ENCODE measurements around the gene FBLIM1.

FBLIM1 gene

DNA sequence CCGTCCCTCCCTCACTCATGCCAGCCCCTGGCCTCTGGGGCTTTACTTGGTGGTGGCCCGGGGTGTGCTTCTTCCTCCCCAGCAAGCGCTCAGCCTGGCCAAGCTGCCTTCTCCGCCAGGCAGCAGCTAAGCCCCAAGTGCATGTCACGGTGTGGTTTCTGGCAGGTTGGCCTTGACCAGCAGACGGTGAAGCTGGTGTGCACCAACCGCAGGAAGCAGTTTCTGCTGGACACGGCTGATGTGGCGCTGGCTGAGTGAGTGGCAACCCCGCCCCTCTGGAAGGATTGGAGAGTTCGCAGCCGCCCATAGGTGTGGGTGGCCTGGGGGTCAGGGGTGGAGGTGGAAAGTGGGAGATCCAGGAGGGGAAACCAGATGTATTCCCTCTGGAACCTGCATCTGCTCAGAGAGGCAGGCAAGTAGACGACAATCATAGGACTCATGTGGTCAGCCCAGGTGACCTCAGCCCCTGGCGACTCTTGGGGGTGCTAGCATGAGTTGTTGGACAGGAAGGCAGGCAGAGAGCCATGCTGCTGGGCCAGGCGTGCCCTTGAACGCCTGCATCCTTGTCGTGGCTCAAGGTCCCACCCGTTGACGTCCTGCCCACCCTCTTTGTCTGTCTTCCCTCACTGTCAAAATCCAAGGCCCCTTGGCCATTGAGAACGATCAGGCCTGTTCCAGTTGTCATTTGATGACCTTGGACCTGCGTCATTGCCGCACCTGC, 29.5 kb upstream of the FBLIM1 start:
- TF ChIP-seq PAX5 (IDR thresholded peaks at IDR 0.05; ENCODE audit: insufficient read depth, low read length, severe bottlenecking) (no peak), TAF1 (IDR thresholded peaks at IDR 0.05; ENCODE audit: low read depth, low read length) (no peak), POLR2A (IDR thresholded peaks at IDR 0.05; ENCODE audit: low read depth, low read length) (no peak; the same call in 1 of the 2 replicates), POLR2AphosphoS5 (IDR thresholded peaks at IDR 0.05; ENCODE audit: low read depth, low read length) (no peak)
- FAIRE-seq (no peak), DNase-seq (ENCODE audit: insufficient read length, low spot score) (no peak)

DNA sequence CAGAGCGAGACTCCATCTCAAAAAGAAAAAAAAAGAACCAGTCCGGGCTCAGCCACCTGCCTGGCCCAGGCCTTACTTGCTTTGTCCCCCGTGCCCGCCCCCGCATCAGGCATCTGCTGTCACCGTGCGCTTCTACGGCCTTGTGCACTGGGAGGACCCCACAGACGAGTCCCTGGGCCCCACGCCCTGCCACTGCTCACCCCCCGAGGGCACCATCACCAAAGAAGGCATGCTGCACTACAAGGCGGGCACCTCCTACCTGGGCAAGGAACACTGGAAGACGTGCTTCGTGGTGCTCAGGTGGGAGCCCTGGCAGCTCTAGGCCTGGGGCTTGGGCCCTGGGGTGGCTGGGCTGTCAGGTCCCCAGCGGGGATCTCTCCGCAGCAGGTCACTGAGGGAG, 28.2 kb upstream of the FBLIM1 start:
- DNase-seq (ENCODE audit: insufficient read length, low spot score) (no peak), FAIRE-seq (no peak)
- TF ChIP-seq PAX5 (IDR thresholded peaks at IDR 0.05; ENCODE audit: insufficient read depth, low read length, severe bottlenecking) (no peak), POU2F2 (IDR thresholded peaks at IDR 0.05; ENCODE audit: low read depth, low read length) (no peak), SPI1 (IDR thresholded peaks at IDR 0.05; ENCODE audit: low read depth, low read length) (no peak), TAF1 (IDR thresholded peaks at IDR 0.05; ENCODE audit: low read depth, low read length) (no peak), POLR2A (IDR thresholded peaks at IDR 0.05; ENCODE audit: low read depth, low read length) (no peak), POLR2AphosphoS5 (IDR thresholded peaks at IDR 0.05; ENCODE audit: low read depth, low read length) (no peak)

- no peak for DNase-seq (ENCODE audit: insufficient read length, low spot score)
- no peak for FAIRE-seq
- TF ChIP-seq POU2F2 (IDR thresholded peaks at IDR 0.05; ENCODE audit: low read depth, low read length) (no peak), TAF1 (IDR thresholded peaks at IDR 0.05; ENCODE audit: low read depth, low read length) (no peak), POLR2AphosphoS5 (IDR thresholded peaks at IDR 0.05; ENCODE audit: low read depth, low read length) (no peak), POLR2A (IDR thresholded peaks at IDR 0.05; ENCODE audit: low read depth, low read length) (no peak), PAX5 (IDR thresholded peaks at IDR 0.05; ENCODE audit: insufficient read depth, low read length, severe bottlenecking) (no peak), SPI1 (IDR thresholded peaks at IDR 0.05; ENCODE audit: low read depth, low read length) (no peak)
Observed at GRCh38 chr1:15730936-15731335, 27.7 kb upstream of the FBLIM1 start.

DNA sequence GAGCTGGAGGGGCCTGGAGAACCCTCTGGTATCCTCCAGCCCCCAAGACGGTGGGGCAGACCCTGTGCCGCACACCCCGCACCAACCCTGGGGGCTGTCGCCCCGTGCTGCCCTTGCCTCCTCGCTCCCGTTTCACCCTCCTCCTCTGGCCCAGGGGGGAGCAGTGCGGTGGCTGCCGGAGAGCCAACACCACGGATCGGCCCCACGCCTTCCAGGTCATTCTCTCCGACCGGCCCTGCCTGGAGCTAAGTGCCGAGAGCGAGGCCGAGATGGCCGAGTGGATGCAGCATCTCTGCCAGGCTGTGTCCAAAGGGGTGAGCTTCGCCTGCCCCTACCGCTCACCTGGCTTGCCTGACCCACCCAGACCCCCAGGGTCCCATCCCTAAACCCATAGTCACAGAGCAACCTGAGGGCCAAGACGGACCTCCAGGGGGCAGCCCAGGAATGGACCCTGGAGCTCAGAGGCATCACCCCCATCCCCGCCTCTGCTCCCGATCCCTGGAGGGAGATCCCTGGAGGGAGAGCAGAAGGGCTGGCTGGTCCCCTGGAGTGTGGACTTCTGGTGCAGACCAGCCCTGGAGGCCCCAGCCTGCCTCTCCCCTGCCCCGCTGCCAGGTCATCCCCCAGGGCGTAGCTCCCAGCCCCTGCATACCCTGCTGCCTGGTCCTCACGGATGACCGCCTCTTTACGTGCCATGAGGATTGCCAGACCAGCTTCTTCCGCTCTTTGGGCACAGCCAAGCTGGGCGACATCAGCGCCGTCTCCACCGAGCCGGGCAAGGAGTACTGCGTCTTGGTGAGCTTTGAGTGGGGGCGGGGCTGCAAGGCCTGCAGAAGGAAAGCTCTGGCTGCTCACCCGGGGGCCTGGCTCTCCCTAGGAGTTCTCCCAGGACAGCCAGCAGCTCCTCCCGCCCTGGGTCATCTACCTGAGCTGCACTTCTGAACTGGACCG, 26.6 kb upstream of the FBLIM1 start:
- no peak for TF ChIP-seq PAX5 (IDR thresholded peaks at IDR 0.05; ENCODE audit: insufficient read depth, low read length, severe bottlenecking)
- no peak for TF ChIP-seq POU2F2 (IDR thresholded peaks at IDR 0.05; ENCODE audit: low read depth, low read length)
- TF ChIP-seq SPI1 (IDR thresholded peaks at IDR 0.05; ENCODE audit: low read depth, low read length), result no peak
- DNase-seq (ENCODE audit: insufficient read length, low spot score) (no peak), FAIRE-seq (no peak)

GRCh38 chr1:15732686-15733081, 25.9 kb upstream of the FBLIM1 start:
- DNase-seq (ENCODE audit: insufficient read length, low spot score), result no peak
- no peak for TF ChIP-seq POLR2AphosphoS5 (IDR thresholded peaks at IDR 0.05; ENCODE audit: low read depth, low read length)
- no peak for TF ChIP-seq POU2F2 (IDR thresholded peaks at IDR 0.05; ENCODE audit: low read depth, low read length)
- TF ChIP-seq SPI1 (IDR thresholded peaks at IDR 0.05; ENCODE audit: low read depth, low read length), result no peak
- TF ChIP-seq TAF1 (IDR thresholded peaks at IDR 0.05; ENCODE audit: low read depth, low read length), result no peak
- no peak for TF ChIP-seq PAX5 (IDR thresholded peaks at IDR 0.05; ENCODE audit: insufficient read depth, low read length, severe bottlenecking)
- FAIRE-seq, result no peak

DNA sequence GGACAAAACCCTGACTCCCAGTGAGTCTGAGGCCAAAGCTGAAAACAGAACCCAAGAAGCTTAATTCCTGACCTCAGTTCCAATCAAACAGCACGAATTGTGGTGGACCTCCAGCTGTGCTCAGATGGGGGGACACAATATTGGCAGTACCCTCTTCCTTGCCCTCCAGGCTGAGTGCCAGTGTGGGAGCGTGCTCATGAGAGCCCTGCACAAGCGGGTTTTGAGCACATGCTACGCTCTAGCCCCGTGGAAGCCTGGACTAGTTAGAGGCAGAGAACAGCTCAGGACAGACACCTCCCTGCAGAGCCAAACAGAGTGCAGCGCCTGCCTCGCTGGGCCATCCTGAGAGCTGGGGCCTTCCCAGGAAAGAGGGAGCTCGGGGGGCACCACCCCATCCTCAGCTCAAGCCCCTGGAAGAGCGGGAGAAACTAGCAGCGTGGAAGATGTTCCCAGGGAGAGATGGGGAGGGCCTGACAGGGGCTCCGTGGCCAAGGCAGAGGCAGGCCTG, 25.3 kb upstream of the FBLIM1 start:
- no peak for TF ChIP-seq TAF1 (IDR thresholded peaks at IDR 0.05; ENCODE audit: low read depth, low read length)
- no peak for TF ChIP-seq POLR2A (IDR thresholded peaks at IDR 0.05; ENCODE audit: low read depth, low read length)
- no peak for TF ChIP-seq SPI1 (IDR thresholded peaks at IDR 0.05; ENCODE audit: low read depth, low read length)
- TF ChIP-seq PAX5 (IDR thresholded peaks at IDR 0.05; ENCODE audit: insufficient read depth, low read length, severe bottlenecking), result no peak
- TF ChIP-seq POLR2AphosphoS5 (IDR thresholded peaks at IDR 0.05; ENCODE audit: low read depth, low read length), result no peak
- TF ChIP-seq POU2F2 (IDR thresholded peaks at IDR 0.05; ENCODE audit: low read depth, low read length), result no peak
- DNase-seq (ENCODE audit: insufficient read length, low spot score) (no peak), FAIRE-seq (no peak)

DNA sequence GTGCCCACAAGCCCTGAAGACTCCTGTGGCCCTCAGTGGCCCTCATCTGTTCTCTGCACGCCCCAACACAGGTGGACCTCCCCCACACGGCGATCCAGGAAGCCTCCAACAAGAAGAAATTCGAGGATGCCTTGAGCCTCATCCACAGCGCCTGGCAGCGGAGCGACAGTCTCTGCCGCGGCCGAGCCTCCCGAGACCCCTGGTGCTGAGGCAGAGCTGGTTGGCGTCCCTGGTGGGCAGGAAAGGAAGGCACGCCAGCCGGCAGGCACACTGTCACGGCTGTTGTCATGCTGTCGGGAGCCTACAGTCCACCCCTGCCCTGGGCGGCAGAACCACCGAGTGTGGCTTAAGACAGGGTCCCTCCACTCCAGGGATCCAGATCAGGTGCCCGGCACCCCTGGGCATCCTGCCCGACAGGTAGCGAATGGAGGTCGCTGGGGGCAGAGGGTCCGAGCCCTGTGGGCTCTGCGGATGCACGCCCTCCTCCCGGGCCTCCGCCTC, 24.8 kb upstream of the FBLIM1 start:
- DNase-seq (ENCODE audit: insufficient read length, low spot score) (no peak), FAIRE-seq (no peak)
- no peak for TF ChIP-seq PAX5 (IDR thresholded peaks at IDR 0.05; ENCODE audit: insufficient read depth, low read length, severe bottlenecking)
- no peak for TF ChIP-seq POU2F2 (IDR thresholded peaks at IDR 0.05; ENCODE audit: low read depth, low read length)
- TF ChIP-seq TAF1 (IDR thresholded peaks at IDR 0.05; ENCODE audit: low read depth, low read length), result no peak
- TF ChIP-seq SPI1 (IDR thresholded peaks at IDR 0.05; ENCODE audit: low read depth, low read length), result no peak
- TF ChIP-seq POLR2AphosphoS5 (IDR thresholded peaks at IDR 0.05; ENCODE audit: low read depth, low read length), result no peak
- TF ChIP-seq POLR2A (IDR thresholded peaks at IDR 0.05; ENCODE audit: low read depth, low read length), result no peak

- DNase-seq (ENCODE audit: insufficient read length, low spot score), result no peak
- TF ChIP-seq POLR2AphosphoS5 (IDR thresholded peaks at IDR 0.05; ENCODE audit: low read depth, low read length), result no peak
- TF ChIP-seq PAX5 (IDR thresholded peaks at IDR 0.05; ENCODE audit: insufficient read depth, low read length, severe bottlenecking), result no peak
- TF ChIP-seq POU2F2 (IDR thresholded peaks at IDR 0.05; ENCODE audit: low read depth, low read length), result no peak
- TF ChIP-seq POLR2A (IDR thresholded peaks at IDR 0.05; ENCODE audit: low read depth, low read length), result no peak
- TF ChIP-seq TAF1 (IDR thresholded peaks at IDR 0.05; ENCODE audit: low read depth, low read length), result no peak
- TF ChIP-seq SPI1 (IDR thresholded peaks at IDR 0.05; ENCODE audit: low read depth, low read length), result no peak
- FAIRE-seq, result no peak
Observed at GRCh38 chr1:15734296-15734695, 24.3 kb upstream of the FBLIM1 start.

GRCh38 chr1:15734901-15735300, 23.7 kb upstream of the FBLIM1 start:
- no peak for TF ChIP-seq TAF1 (IDR thresholded peaks at IDR 0.05; ENCODE audit: low read depth, low read length)
- no peak for TF ChIP-seq SPI1 (IDR thresholded peaks at IDR 0.05; ENCODE audit: low read depth, low read length)
- no peak for TF ChIP-seq POU2F2 (IDR thresholded peaks at IDR 0.05; ENCODE audit: low read depth, low read length)
- TF ChIP-seq POLR2AphosphoS5 (IDR thresholded peaks at IDR 0.05; ENCODE audit: low read depth, low read length), result 0 out of 2 replicates have a peak, but pooled peaks have one; percentile 4
- no peak for DNase-seq (ENCODE audit: insufficient read length, low spot score)
- no peak for FAIRE-seq
